Measurements from ENCODE around the gene LRRTM3.
A peak's percentile ranks its signal among the peaks of the same experiment; 100 is the strongest.

Gene LRRTM3

GRCh38 chr10:67144530-67144929, 218.7 kb downstream of the LRRTM3 start:
- DNase-seq = peak; percentile 0
